Motor neuron (in vitro differentiated cells): Measurements from ENCODE around the gene ACSS1. TPM values are rescaled to one million over a fixed set of nuclear protein-coding genes. Genes with fewer than 3 reads are reported as not detected.

ENCODE experiments used
- ATAC-seq, 8 experiments: fragments of 200-7000 bp; cut with Tn5 transposase; replicated peaks in 6 of 8; 2 replicates each; pipeline ENCODE4 v1.8.0; 2021; ENCODE audit warnings: mild to moderate bottlenecking in 8 of 8, moderate library complexity in 8 of 8
- H3K27ac ChIP-seq, 2 donors: fragments of 250-450 bp; sonication (Bioruptor Pico); 2 replicates each; pipeline ENCODE4 v1.9.0; 2021; ENCODE audit warnings: antibody characterized with exemption in 2 of 2, mild to moderate bottlenecking in 2 of 2, moderate library complexity in 1 of 2
- H3K4me1 ChIP-seq, 2 donors: fragments of 250-450 bp; sonication (Bioruptor Pico); replicated peaks in 1 of 2; 2 replicates each; pipeline ENCODE4 v1.6.1; 2021; ENCODE audit warnings: antibody characterized with exemption in 2 of 2, mild to moderate bottlenecking in 2 of 2, moderate library complexity in 1 of 2
- H3K4me3 ChIP-seq, 5 donors: fragments of 250-450 bp; sonication (Bioruptor Pico); 2 replicates each; pipeline ENCODE4 v1.9.0; 2021; ENCODE audit warnings: antibody characterized with exemption in 5 of 5, mild to moderate bottlenecking in 5 of 5, moderate library complexity in 4 of 5
- WGBS, 10 experiments: fragments of 450-650 bp; shearing (Covaris generic); methylation state at CpG; one replicate each; pipeline ENCODE4 v1.0.0; 2022; 5-methylcytosine and 5-hydroxymethylcytosine counted together
- in situ Hi-C, 9 experiments: fragments of 400-800 bp; cut with MboI; loops; one replicate each; pipeline ENCODE4 v1.15.0; 2021; ENCODE audit warnings: low sequenced_read_pairs in 9 of 9, low pct_unique_long_range_greater_than_20kb in 2 of 9; ENCODE audit not compliant: unreplicated experiment in 9 of 9
- total RNA-seq, 8 experiments: library from RNA; unstranded; fragments of 300-600 nt; gene quantifications; 2 replicates each; pipeline versions ENCODE4 v1.2.3 to v1.2.4, GENCODE V29; 2022

Gene ACSS1
- total RNA-seq, 8 experiments from 2014 or later = 2.1 to 28.9 (median 3.8) TPM

- in situ Hi-C loops = loop anchor here in 4 of 9 experiments (5.0 to 25.0 kb wide), 3 partner anchors 66 to 324 kb away; partner anchors contain the start of genes APMAP (in 2 of the 4) and ABHD12 (in 1 of the 4)
- Histone ChIP-seq H3K4me1 (peaks cover 0 to 1% of the 10 kb centered on the region in 2 donors), H3K27ac (no peak overlapping the region), H3K4me3 (no peak overlapping the region)
- WGBS, 10 experiments = 43 to 83% (median 70%) methylated on average over 1 to 8 of the region's 11 CpGs; no CpG with 5 or more reads in 4 of the 10 experiments
- no peak for ATAC-seq
Observed at GRCh38 chr20:25063546-25063945, 5.6 kb upstream of the ACSS1 start.

DNA sequence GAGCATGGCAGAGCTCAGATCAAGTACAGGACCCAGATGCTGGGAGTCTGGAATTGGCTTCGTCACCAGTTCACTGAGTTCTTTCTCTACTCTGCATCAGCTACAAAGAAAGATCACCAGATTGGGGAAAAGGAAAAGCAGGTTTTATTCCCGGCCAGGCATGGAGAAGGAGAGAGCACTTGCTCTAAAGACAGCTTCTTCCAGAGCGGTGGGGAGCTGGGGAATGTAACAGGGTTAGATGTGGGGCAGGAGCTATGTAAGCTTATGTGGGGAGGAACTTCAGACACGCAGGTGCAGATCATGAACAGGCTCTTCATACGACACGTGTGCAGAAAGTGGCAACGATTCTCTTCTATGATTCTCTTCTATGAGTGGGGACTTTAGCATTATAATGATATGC lies 4.9 kb upstream of the ACSS1 start:
- ATAC-seq = no peak
- no peak overlapping the region for H3K27ac ChIP-seq
- WGBS, 10 experiments = 34 to 60% (median 52%) methylated on average over 1 to 5 of the region's 7 CpGs; no CpG with 5 or more reads in 3 of the 10 experiments
- peaks cover 6 to 7% of the 10 kb centered on the region in 2 donors for H3K4me1 ChIP-seq
- in situ Hi-C loops = loop anchor here in 4 of 9 experiments (5.0 to 25.0 kb wide), 3 partner anchors 66 to 324 kb away; partner anchors contain the start of genes APMAP (in 2 of the 4) and ABHD12 (in 1 of the 4)
- no peak overlapping the region for H3K4me3 ChIP-seq

GRCh38 chr20:25061821-25062530 lies 4.0 kb upstream of the ACSS1 start:
- in situ Hi-C loops = loop anchor here in 4 of 9 experiments (5.0 to 25.0 kb wide), 3 partner anchors 65 to 325 kb away; partner anchors contain the start of genes APMAP (in 2 of the 4) and ABHD12 (in 1 of the 4)
- H3K4me3 ChIP-seq = no peak overlapping the region
- H3K4me1 ChIP-seq = peaks cover 6 to 7% of the 10 kb centered on the region in 2 donors
- ATAC-seq = no peak
- WGBS, 10 experiments = 58 to 94% (median 80%) methylated on average over 1 to 9 of the region's 15 CpGs
- H3K27ac ChIP-seq = no peak overlapping the region

DNA sequence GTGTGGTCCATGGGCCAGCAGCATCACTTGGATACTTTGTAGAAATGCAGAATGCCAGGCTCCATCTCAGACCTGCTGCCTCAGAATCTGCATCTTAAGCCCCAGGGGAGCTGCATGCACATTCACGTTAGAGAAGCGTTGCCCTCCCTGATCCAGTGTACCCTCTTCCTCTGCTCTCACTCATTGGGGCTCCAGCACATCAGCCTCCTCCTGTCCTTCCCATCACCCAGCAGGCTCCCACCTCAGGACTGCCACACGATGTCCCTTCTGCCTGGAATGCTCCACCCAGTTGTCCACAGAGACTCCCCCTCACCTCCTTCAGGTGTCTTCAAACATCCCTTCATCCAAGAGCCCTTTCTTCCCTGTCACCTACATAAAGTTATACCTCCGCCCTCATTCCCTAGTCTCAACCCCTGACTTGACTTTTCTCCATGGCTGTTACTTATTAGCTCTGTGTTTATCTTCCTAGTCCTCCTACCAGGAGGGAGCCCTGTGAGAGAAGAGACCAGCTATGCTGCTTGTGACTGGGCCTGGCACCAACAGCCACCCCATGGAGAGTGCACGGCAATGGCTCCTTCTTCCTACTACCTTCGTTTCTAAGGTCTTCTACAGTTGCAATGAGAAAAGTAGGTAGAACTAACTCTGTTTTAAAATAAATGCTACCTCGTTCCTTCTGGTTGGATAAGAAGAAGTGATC lies 3.3 kb upstream of the ACSS1 start:
- H3K27ac ChIP-seq = no peak overlapping the region
- ATAC-seq = no peak
- in situ Hi-C loops = loop anchor here in 4 of 9 experiments (5.0 to 25.0 kb wide), 3 partner anchors 64 to 326 kb away; partner anchors contain the start of genes APMAP (in 2 of the 4) and ABHD12 (in 1 of the 4)
- peaks cover 9 to 14% of the 10 kb centered on the region in 2 donors for H3K4me1 ChIP-seq
- WGBS, 10 experiments = 23 to 73% (median 60%) methylated on average over 2 to 4 of the region's 7 CpGs; no CpG with 5 or more reads in 2 of the 10 experiments
- H3K4me3 ChIP-seq = no peak overlapping the region

DNA sequence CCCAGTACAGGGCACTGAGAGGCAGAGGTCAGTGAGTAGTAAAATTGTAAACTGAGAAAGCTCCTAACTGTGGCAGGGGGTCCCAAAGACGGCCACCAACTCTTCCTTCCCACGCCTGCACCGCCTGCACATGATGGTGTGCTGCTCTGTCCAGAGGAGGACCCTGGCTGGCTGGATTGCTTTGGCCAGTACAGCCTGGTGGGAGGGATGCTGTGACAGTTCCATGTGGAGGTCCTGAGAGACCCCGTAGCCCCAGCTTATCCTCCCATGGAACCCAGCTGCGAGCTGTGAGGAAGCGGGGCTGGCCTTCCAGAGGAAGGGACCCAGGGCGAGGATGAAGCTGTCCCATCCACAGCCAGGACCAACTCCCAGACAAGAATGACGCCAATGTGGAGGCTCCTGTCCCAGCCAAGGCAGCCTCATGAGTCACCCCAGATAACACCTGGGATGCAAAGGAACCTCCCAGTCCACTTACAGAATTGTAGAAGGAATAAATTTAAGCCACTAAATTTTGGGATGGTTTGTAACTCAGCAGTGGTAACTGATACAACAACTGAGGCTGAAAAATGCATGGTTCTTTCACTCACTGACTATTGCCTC lies 2.0 kb upstream of the ACSS1 start:
- 20 to 87% (median 77%) methylated on average over 1 to 7 of the region's 8 CpGs; no CpG with 5 or more reads in 4 of the 10 experiments for WGBS, 10 experiments

DNA sequence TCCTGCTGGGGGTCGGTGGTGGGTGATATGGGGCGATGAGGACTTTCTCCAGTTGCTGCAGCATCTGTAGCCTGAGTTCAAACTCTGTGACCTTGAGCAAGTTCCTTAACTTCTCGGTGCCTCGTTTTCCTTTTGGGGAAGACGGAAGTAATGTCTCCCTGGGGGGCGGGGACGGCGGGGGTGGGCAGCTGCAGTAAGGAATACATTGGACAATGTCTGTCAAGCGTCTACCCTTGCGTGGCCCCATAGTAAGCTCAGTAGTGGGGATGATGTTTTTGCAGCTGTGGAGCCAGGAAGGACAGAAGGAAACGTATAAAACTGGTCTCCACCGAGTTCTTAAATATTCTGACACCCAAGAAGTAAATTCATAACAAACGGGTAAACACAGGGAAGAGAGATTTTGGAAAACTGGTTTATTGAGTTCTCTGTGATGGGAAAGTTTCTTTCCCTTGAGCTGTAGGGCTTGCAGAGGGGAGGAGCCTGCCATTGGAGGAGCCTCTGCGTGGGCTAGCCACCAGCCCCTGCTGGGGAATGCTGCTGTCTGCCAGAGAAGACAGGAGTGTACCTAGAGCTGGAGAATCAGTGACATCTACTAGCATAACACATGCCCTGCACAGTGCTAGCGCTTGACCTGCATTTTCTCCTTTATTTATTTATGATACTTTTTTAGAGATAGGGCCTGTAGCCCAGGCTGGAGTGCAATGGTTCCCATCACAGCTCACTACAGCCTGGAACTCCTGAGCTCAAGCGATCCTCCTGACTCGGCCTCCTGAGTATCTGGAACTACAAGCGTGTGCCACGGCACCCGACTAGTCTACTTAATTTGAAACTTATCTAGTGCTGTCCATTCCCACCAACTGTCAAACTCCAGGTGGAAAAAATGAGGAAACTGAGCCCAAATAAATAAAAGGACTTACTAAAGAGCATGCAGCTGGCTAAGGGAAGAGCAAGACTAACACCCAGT lies 1.2 kb upstream of the ACSS1 start:
- Histone ChIP-seq H3K27ac (no peak overlapping the region), H3K4me3 (no peak overlapping the region), H3K4me1 (peaks cover 10 to 15% of the 10 kb centered on the region in 2 donors)
- WGBS, 10 experiments = 21 to 80% (median 57%) methylated on average over 1 to 7 of the region's 20 CpGs; no CpG with 5 or more reads in 3 of the 10 experiments
- ATAC-seq = peak in 1 of 8 experiments; percentile 11
- in situ Hi-C loops = loop anchor here in 1 of 9 experiments (25.0 kb wide), 1 partner anchor 328 kb away; the partner anchor contains the start of gene ABHD12

More for the DNA sequence above, 2.0 kb upstream of the ACSS1 start:
- Histone ChIP-seq H3K4me1 (peaks cover 9 to 14% of the 10 kb centered on the region in 2 donors), H3K27ac (no peak overlapping the region), H3K4me3 (no peak overlapping the region)
- no peak for ATAC-seq
- in situ Hi-C loops = loop anchor here in 4 of 9 experiments (5.0 to 25.0 kb wide), 3 partner anchors 63 to 327 kb away; partner anchors contain the start of genes APMAP (in 2 of the 4) and ABHD12 (in 1 of the 4)

- ATAC-seq = peak; percentile 73 to 86 (median 82)
- peak overlapping the region in 1 of 2 donors; percentile 0 for H3K27ac ChIP-seq
- in situ Hi-C loops = loop anchor here in 1 of 9 experiments (25.0 kb wide), 1 partner anchor 330 kb away; the partner anchor contains the start of gene ABHD12
- H3K4me1 ChIP-seq = peaks cover 12 to 30% of the 10 kb centered on the region in 2 donors
- H3K4me3 ChIP-seq = peak overlapping the region; percentile 27 to 36 (median 31)
- WGBS, 10 experiments = 0 to 11% (median 1%) methylated on average over 2 to 42 of the region's 86 CpGs; no CpG with 5 or more reads in 5 of the 10 experiments
Observed at GRCh38 chr20:25057234-25058050, 497 bp downstream of the ACSS1 start.

GRCh38 chr20:25056690-25057233 lies 1.2 kb downstream of the ACSS1 start:
- in situ Hi-C loops = loop anchor here in 1 of 9 experiments (25.0 kb wide), 1 partner anchor 331 kb away; the partner anchor contains the start of gene ABHD12
- Histone ChIP-seq H3K4me3 (peak overlapping the region; percentile 27 to 36 (median 31)), H3K4me1 (peaks cover 14 to 36% of the 10 kb centered on the region in 2 donors), H3K27ac (peak overlapping the region in 1 of 2 donors; percentile 0)
- ATAC-seq = no peak
- WGBS, 10 experiments = 0 to 20% (median 0%) methylated on average over 1 to 3 of the region's 24 CpGs; no CpG with 5 or more reads in 6 of the 10 experiments

GRCh38 chr20:25055711-25056495 lies 2.0 kb downstream of the ACSS1 start:
- in situ Hi-C loops = loop anchor here in 1 of 9 experiments (25.0 kb wide), 1 partner anchor 331 kb away; the partner anchor contains the start of gene ABHD12

More at GRCh38 chr20:25055711-25056495, 2.0 kb downstream of the ACSS1 start:
- Histone ChIP-seq H3K4me3 (no peak overlapping the region), H3K4me1 (peaks cover 14 to 36% of the 10 kb centered on the region in 2 donors), H3K27ac (no peak overlapping the region)
- WGBS, 10 experiments = 35 to 95% (median 83%) methylated on average over 2 to 8 of the region's 8 CpGs; no CpG with 5 or more reads in 2 of the 10 experiments
- ATAC-seq = no peak
